Endothelial cell (in vitro differentiated cells): Measurements from ENCODE around the gene FPR2. TPM values are rescaled to one million over a fixed set of nuclear protein-coding genes. Genes with fewer than 3 reads are reported as not detected.

Experiments used
- DNase-seq: peaks from one replicate; pipeline ENCODE4 v3.0.0; 2021; ENCODE audit warnings: low spot score
- H3K27ac Mint-ChIP-seq: one replicate; pipeline ENCODE4 v1.8.0; 2021; ENCODE audit warnings: mixed read lengths, inconsistent platforms; ENCODE audit not compliant: unreplicated experiment
- H3K27me3 Mint-ChIP-seq: one replicate; pipeline ENCODE4 v1.8.0; 2021; ENCODE audit warnings: mild to moderate bottlenecking, moderate library complexity, mixed read lengths, inconsistent platforms; ENCODE audit not compliant: unreplicated experiment
- H3K36me3 Mint-ChIP-seq: one replicate; pipeline ENCODE4 v1.8.0; 2021; ENCODE audit warnings: mild to moderate bottlenecking, low read depth, mixed read lengths, inconsistent platforms; ENCODE audit not compliant: unreplicated experiment
- H3K4me1 Mint-ChIP-seq: one replicate; pipeline ENCODE4 v1.8.0; 2021; ENCODE audit warnings: mild to moderate bottlenecking, mixed read lengths, inconsistent platforms; ENCODE audit not compliant: unreplicated experiment
- H3K4me3 Mint-ChIP-seq: one replicate; pipeline ENCODE4 v1.8.0; 2021; ENCODE audit warnings: mild to moderate bottlenecking, mixed read lengths, inconsistent platforms; ENCODE audit not compliant: unreplicated experiment
- H3K9me3 Mint-ChIP-seq: one replicate; pipeline ENCODE4 v1.8.0; 2021; ENCODE audit warnings: mixed read lengths, inconsistent platforms; ENCODE audit not compliant: unreplicated experiment
- CTCF ChIP-seq: fragments of 200-600 bp; sonication (generic); IDR thresholded peaks from one replicate; pipeline ENCODE4 v1.5.0; 2021; ENCODE audit warnings: antibody characterized with exemption; ENCODE audit not compliant: unreplicated experiment
- total RNA-seq: library from RNA; stranded (reverse); fragmentation: NEBNext Ultra II Directional; extraction: Animal tissue kit (Norgen Biotek cat#: 25700); gene quantifications from one replicate; pipeline ENCODE4 v1.2.1, GENCODE V29; 2021; ENCODE audit not compliant: unreplicated experiment

FPR2 gene
- total RNA-seq, 1 donor from 2014 or later = 0.74 TPM

- Mint-ChIP-seq H3K36me3 (no peaks in the 10 kb centered on the region), H3K4me3 (no peak within 1 kb of the TSS), H3K4me1 (no peaks in the 10 kb centered on the region), H3K27ac (no peak within 1 kb of the TSS), H3K9me3 (no peaks in the 10 kb centered on the region), H3K27me3 (peaks cover 2% of the 10 kb centered on the region)
- TF ChIP-seq CTCF = no peak
- no peak for DNase-seq
Observed at GRCh38 chr19:51794885-51795490, 34.0 kb downstream of the FPR2 start, which contains the start of gene FPR3. TSS of gene FPR3 (plus strand) at chr19:51795157. CDS start at chr19:51823749, 28,592 bp downstream.

GRCh38 chr19:51796195-51796679 lies 35.3 kb downstream of the FPR2 start:
- no peaks in the 10 kb centered on the region for H3K36me3 Mint-ChIP-seq
- TF ChIP-seq CTCF = no peak
- DNase-seq = no peak
- no peak overlapping the region for H3K4me3 Mint-ChIP-seq
- H3K27me3 Mint-ChIP-seq = peaks cover 2% of the 10 kb centered on the region
- no peak overlapping the region for H3K27ac Mint-ChIP-seq
- no peaks in the 10 kb centered on the region for H3K4me1 Mint-ChIP-seq
- H3K9me3 Mint-ChIP-seq = no peaks in the 10 kb centered on the region

GRCh38 chr19:51797480-51797879 lies 36.5 kb downstream of the FPR2 start:
- Mint-ChIP-seq H3K4me3 (no peak overlapping the region), H3K27ac (no peak overlapping the region), H3K9me3 (no peaks in the 10 kb centered on the region), H3K36me3 (no peaks in the 10 kb centered on the region), H3K4me1 (no peaks in the 10 kb centered on the region), H3K27me3 (no peaks in the 10 kb centered on the region)
- TF ChIP-seq CTCF = no peak
- DNase-seq = no peak

GRCh38 chr19:51798062-51798461 lies 37.1 kb downstream of the FPR2 start:
- Mint-ChIP-seq H3K27ac (no peak overlapping the region), H3K4me1 (no peaks in the 10 kb centered on the region), H3K36me3 (no peaks in the 10 kb centered on the region), H3K4me3 (no peak overlapping the region), H3K9me3 (no peaks in the 10 kb centered on the region), H3K27me3 (no peaks in the 10 kb centered on the region)
- no peak for DNase-seq
- TF ChIP-seq CTCF = no peak

- no peak for TF ChIP-seq CTCF
Observed at GRCh38 chr19:51799034-51799773, 38.2 kb downstream of the FPR2 start.

More at GRCh38 chr19:51799034-51799773, 38.2 kb downstream of the FPR2 start:
- no peaks in the 10 kb centered on the region for H3K4me1 Mint-ChIP-seq
- DNase-seq = no peak
- H3K27ac Mint-ChIP-seq = no peak overlapping the region
- H3K9me3 Mint-ChIP-seq = no peaks in the 10 kb centered on the region
- H3K4me3 Mint-ChIP-seq = no peak overlapping the region
- H3K27me3 Mint-ChIP-seq = no peaks in the 10 kb centered on the region
- no peaks in the 10 kb centered on the region for H3K36me3 Mint-ChIP-seq
